GM21367 (cell line): ENCODE results near the gene CYP3A5.
"Not testable (repeated sequence)": the region's sequence is repeated elsewhere in the genome, so short reads cannot be mapped to it uniquely, and the experiment has no call there.

Source experiments
- ATAC-seq: cut with Tn5 transposase; IDR thresholded peaks from one replicate; pipeline ENCODE4 v1.9.1; 2021; ENCODE audit not compliant: unreplicated experiment

Gene CYP3A5

DNA sequence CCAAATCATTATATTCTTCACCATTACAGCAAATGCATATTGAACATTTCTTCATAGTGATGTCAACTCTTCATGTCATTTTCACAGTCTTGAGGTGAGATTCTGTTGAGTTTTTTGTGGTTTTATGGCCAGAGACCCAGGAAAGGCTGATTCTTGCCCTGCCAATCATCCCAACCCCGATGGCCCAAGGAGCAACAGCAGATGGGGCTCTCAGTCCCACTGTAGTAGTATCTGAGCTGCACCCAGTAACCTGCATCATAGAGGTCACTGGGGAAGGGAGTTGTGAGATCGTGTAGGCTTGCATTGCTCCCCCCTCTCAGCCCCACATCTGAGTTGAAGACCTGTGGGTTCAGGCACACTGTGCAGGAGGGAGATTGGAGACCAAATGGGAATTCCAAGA is 36.3 kb downstream of the CYP3A5 start:
- no peak for ATAC-seq

GRCh38 chr7:99642027-99642426 is 37.8 kb downstream of the CYP3A5 start:
- no peak for ATAC-seq

GRCh38 chr7:99639267-99639666 is 40.5 kb downstream of the CYP3A5 start:
- no peak for ATAC-seq

DNA sequence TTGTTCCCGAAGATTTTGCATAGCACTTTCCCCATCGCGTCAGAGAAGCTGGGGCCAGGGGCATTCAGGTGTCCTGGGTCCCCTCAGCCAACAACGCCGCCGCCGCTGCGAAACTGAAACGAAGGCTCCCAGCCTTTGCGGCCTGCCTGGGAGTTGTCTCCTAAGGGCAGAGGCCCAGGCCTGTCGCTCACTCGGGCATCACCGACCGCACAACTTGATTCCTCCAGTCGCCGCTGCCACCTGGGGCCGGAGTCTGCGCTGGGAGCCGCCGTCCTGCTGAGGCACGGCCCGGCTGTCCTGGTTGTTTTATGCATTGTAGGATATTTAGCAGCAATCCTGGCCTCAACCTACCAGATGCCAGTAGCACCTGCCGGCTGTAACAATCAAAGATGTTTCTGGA is 41.1 kb downstream of the CYP3A5 start:
- no peak for ATAC-seq

DNA sequence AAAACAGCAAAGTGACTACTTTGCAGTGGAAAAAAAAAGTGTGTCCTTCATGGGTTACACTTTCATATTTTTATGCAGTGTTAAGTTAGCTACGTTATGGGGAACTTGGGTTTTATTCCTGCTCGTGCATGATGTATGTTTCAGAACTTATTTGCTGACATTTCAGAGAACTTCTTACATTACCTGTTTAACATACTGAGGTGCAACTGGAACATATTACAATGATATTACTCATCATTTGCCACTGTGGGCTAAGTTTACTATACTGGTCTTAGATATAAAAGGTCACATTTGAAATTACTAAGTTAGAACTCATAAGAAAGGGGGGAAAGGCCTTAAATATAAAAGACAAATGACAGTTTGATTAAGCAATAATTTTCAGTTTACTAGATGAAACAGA is 42.4 kb downstream of the CYP3A5 start:
- not testable (repeated sequence) for ATAC-seq

DNA sequence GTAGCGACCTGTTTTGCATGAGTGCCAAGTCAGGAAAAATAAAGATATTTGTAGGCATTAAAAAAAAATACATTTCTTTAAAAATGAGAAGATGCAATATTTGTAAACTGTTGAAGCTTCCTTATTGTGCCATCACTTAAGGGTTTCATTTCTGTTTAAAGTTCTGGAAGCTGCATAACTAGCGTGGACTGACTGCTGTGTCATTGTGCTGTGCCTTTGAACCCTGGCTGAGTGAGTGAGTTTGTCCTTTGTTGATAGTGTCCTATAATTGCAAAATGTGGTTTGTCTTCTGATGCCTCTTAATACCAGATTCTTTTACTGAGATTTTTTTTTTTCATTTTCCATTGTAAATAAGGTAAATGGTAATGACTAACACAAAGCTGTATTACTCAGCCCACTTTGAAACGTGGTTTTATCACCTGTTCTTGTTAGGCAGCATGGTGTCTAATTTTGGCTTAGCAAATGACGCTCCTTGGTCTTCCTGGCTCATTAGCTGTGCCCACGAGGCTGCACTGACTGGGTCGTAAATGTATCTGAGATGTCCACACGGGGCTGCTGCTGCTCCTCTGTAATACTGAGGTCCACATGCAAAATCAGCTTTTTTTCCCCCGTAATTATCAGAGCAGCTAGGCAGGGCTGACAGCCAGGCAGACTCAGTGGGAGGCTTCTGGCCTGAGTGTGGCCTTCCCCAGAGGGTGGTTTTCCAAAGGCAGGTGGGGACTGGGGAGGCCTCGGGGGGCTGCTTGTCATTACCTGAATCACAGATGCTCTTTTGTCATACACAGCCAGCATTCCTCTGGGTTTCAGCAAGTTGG is 48.3 kb downstream of the CYP3A5 start:
- no peak for ATAC-seq

GRCh38 chr7:99629643-99630042 is 50.2 kb downstream of the CYP3A5 start:
- no peak for ATAC-seq

- ATAC-seq, result no peak
Measured at GRCh38 chr7:99628471-99629465, 51.0 kb downstream of the CYP3A5 start.

DNA sequence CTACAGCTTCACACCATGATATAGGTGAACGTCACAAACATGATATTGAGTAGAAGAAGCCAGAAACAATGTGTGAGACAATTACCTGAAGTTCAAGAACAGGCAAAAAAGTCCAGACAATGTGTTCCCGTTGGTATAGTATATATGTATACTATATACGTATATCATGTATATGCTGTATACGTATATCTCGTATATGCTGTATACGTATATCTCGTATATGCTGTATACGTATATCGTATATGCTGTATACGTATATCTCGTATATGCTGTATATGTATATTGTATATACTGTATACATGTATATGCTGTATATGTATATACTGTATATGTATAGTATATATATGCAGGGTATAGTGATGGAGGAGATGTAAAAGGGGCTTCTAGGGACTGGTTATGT is 52.3 kb downstream of the CYP3A5 start:
- no peak for ATAC-seq

- no peak for ATAC-seq
Measured at GRCh38 chr7:99626661-99627060, 53.1 kb downstream of the CYP3A5 start.

- ATAC-seq, result no peak
Measured at GRCh38 chr7:99625961-99626360, 53.8 kb downstream of the CYP3A5 start.

DNA sequence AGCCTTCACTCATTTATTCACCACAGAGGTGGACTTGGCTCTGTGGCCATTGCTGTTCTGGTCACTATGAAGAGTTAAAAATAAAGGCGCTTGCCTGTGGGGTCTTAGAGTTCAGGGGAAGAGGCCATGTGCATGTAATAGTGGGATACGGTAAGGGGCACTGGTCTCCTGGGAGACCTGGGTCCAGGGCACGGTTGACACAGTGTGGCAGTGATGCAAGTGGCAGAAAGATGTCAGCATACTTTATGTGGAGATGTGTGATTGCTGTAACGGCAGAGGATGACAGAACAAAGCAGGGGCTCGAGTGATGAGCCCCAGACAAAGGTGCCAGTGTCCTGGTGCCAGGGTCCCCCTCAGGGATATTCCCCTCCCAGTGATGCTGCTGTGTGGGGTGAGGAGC is 54.5 kb downstream of the CYP3A5 start:
- ATAC-seq, result no peak

- ATAC-seq, result no peak
Measured at GRCh38 chr7:99624484-99624883, 55.3 kb downstream of the CYP3A5 start.

- no peak for ATAC-seq
Measured at GRCh38 chr7:99623702-99624447, 55.9 kb downstream of the CYP3A5 start.

- ATAC-seq, result no peak
Measured at GRCh38 chr7:99623091-99623693, 56.6 kb downstream of the CYP3A5 start.

DNA sequence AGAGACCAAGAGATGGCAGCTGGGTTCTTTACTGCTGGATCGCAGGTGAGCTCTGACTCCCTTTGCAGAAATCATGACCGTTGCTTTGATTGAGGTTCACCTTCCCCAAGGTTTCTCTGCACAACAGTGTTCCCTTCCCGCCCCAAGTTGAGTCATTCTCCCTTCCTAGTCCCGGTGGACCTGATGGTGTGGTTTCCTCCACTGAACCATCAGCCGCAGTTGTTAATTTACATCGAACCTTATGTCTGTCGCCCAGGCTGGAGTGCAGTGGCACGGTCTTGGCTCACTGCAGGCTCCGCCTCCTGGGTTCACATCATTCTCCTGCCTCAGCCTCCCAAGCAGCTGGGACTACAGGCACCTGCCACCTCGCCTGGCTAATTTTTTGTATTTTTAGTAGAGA is 57.2 kb downstream of the CYP3A5 start:
- ATAC-seq, result no peak

DNA sequence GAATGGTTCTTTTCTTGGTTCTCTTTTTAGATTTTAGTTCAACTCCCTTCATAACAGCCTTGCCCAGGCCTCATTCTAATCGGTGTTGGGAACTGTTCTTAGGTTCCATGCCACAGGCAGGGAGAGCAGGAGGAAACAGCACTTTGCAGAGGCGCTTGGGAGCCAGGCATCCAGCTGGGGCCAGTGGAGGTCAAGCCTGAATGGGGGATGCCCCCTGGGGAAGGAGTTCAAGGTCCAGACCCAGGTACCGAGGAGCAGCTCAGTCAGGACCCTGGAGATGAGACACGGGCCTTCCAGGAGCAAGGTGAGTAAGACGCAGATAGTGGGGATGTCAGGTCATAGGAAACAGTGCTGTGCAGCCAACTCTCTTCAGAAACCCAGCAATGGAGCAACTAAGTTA is 58.5 kb downstream of the CYP3A5 start:
- no peak for ATAC-seq

DNA sequence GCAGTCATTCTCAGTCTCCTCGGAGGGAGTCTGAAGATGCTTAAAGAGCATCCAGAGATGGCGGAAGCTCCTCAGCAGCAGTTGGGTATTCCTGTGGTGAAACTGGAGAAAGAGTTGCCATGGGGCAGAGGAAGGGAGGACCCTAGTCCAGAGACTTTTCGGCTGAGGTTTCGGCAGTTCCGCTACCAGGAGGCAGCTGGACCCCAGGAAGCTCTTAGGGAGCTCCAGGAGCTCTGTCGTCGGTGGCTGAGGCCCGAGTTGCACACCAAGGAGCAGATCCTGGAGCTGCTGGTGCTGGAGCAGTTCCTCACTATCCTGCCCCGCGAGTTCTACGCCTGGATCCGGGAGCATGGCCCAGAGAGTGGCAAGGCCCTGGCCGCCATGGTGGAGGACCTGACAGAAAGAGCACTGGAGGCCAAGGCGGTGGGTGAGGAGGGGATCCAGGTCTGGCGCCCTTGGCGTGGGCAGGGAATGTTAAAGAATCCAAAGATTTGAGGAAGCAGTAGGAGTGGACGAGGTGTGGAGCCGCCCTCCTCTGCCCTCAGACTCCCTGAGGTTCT is 60.1 kb downstream of the CYP3A5 start:
- no peak for ATAC-seq

GRCh38 chr7:99618726-99619125 is 61.1 kb downstream of the CYP3A5 start:
- ATAC-seq, result no peak

DNA sequence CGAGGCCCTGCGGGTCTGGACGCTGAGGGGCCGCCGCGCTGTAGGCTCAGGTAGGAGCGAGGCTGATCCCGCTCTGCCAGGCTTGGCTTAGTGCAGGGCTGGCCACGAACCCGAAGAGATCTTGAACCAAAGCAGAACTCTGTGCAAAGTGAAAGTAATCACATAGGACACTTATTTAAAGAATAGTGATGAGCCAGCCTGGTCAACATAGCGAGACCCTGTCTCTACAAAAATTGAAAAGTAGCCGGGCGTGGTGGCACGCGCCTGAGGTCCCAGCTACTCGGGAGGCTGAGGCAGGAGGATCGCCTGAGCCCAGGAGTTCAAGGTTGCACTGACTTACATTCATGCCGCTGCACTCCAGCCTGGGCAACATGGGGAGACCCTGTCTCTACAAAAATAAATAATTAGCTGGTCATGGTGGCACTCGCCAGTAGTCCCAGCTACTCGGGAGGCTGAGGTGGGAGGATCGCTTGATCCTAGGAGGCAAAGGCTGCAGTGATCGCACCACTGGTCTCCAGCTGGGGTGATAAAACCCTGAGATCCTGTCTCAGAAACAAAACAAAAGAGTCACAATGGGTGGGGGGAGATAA is 62.5 kb downstream of the CYP3A5 start:
- ATAC-seq, result no peak
